Amniotic epithelial cell (primary cell): ENCODE measurements around the gene UBE2S.
"Not testable (repeated sequence)": the region's sequence is repeated elsewhere in the genome, so short reads cannot be mapped to it uniquely, and the experiment has no call there.

Experiments
- DNase-seq: peaks from one replicate; pipeline ENCODE4 v3.0.0-alpha.2; 2010; ENCODE audit warnings: low read depth

The UBE2S gene

GRCh38 chr19:55440411-55441105 lies 33.0 kb upstream of the UBE2S start:
- no peak for DNase-seq

- no peak for DNase-seq
These were observed 31.5 kb upstream of the UBE2S start for GRCh38 chr19:55439052-55439451.

- peak; percentile 58 for DNase-seq
These were observed 29.8 kb upstream of the UBE2S start for GRCh38 chr19:55437410-55437809.

GRCh38 chr19:55436847-55437246 lies 29.3 kb upstream of the UBE2S start:
- no peak for DNase-seq

GRCh38 chr19:55435020-55435419 lies 27.4 kb upstream of the UBE2S start:
- no peak for DNase-seq

GRCh38 chr19:55434356-55434919 lies 26.9 kb upstream of the UBE2S start:
- DNase-seq = no peak

- DNase-seq = no peak
These were observed 25.7 kb upstream of the UBE2S start for GRCh38 chr19:55433292-55433691.

- no peak for DNase-seq
These were observed 24.8 kb upstream of the UBE2S start for GRCh38 chr19:55432241-55432959.

GRCh38 chr19:55431183-55431582 lies 23.6 kb upstream of the UBE2S start:
- no peak for DNase-seq

- no peak for DNase-seq
These were observed 18.5 kb upstream of the UBE2S start for GRCh38 chr19:55426042-55426441.

GRCh38 chr19:55424518-55424917 lies 16.9 kb upstream of the UBE2S start:
- DNase-seq = no peak

- no peak for DNase-seq
These were observed 15.8 kb upstream of the UBE2S start for GRCh38 chr19:55423225-55424005.

- not testable (repeated sequence) for DNase-seq
These were observed 13.7 kb upstream of the UBE2S start for GRCh38 chr19:55421281-55421680.

- no peak for DNase-seq
These were observed 12.1 kb upstream of the UBE2S start for GRCh38 chr19:55419624-55420236.

GRCh38 chr19:55419103-55419502 lies 11.5 kb upstream of the UBE2S start:
- no peak for DNase-seq

GRCh38 chr19:55418185-55418584 lies 10.6 kb upstream of the UBE2S start:
- DNase-seq = peak; percentile 79

- no peak for DNase-seq
These were observed 2.6 kb upstream of the UBE2S start for GRCh38 chr19:55410168-55410567.

GRCh38 chr19:55409179-55409578 lies 1.6 kb upstream of the UBE2S start:
- DNase-seq = not testable (repeated sequence)

GRCh38 chr19:55408533-55408872 lies 915 bp upstream of the UBE2S start:
- no peak for DNase-seq

GRCh38 chr19:55407800-55408532 lies 378 bp upstream of the UBE2S start:
- peak; percentile 100 for DNase-seq

GRCh38 chr19:55406826-55407549 lies 600 bp downstream of the UBE2S start:
- DNase-seq = peak; percentile 33
